DMS79 (cell line): Measurements from ENCODE around the gene C8G.

Experiments
- DNase-seq: peaks from one replicate; lab custom pipeline; 2025; lab: John Stamatoyannopoulos, UW

The C8G gene

DNA sequence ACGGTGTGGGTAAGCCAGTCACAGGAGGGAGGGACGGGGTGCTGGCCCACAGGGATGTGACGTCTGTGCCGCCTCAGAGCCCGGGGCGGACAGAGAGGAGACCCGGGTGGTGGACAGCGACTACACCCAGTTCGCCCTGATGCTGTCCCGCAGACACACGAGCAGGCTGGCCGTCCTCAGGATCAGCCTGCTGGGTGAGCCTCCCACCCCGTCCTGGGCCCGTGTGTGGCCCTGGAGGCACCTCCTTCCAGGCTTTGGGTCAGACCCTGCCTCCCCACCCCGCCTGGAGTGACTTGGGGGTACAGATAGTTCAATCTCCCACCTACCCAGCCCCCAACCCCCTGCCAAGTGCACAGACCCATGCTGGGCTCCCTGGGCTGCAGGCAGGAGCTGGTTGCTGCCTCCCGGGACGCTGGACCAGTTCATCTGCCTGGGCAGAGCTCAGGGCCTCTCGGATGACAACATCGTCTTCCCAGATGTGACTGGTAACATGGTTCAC is 8.8 kb downstream of the C8G start:
- no peak for DNase-seq

DNA sequence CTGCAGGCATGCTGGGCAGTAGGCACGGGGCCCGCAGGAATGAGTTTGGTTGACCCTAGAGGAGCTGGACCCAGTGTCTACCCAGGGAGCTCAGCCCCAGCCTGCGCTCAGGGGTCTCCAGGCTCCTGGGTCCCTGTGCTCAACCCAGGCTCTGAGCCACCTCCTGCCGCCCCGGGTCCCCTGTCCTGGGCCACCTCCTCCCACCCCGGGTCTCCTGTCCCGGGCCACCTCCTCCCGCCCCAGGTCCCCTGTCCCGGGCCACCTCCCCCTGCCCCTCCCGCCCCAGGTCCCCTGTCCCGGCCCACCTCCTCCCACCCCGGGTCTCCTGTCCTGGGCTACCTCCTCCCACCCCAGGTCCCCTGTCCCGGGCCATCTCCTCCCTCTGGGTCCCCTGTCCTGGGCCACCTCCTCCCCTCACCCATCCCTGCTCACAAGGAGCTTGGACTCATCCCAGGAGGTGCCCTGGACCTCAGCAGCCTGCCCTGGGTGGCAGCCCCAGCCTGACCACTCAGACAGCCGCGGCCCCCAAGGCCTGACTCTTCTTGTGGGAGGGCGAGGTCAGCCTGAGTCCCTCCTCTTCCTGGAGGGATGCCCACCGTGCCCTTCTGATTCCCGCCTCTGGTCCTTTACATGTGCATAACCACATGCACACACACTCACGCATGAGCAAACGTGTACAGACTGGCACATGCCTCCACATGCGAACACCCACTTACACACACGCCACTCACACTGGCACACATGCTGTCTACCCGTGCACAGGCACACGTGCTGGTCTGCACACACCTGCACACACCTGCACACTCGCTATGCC is 9.4 kb downstream of the C8G start:
- DNase-seq, result no peak

DNA sequence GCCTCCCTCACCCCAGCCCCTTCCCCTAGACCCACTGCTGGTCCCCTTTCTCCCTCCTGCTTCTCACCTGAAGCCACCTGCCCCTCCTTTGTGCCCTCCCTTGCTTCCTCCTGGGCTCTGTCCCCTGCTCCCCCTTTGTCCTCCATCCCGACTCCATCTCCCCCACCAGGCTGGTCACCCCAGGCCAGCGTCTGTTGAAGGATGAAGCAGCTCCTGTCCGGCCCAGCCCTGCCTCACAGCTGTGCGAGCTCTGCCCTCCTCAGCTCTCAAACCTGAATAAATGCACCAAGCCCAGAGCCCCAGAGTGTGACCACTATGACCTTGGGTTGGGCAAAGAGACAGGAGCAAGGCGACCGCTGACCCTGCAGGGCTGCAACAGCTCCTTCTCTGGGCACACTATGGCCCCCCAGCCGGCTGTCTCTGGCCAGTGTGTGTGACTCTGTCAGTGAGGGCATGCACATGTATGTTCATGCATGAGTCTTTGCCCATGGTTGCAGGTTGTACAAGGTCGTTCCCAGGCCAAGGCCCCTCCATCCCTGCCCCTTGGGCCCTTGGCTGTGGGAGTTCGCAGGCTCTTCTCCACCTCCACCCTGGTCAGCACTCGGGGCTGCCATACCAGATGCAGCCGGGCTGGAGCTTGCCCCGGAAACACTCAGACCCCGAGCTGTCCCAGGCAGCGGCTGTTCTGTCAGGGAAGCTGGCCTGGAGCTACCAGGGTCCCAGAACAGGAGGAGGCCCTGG is 10.3 kb downstream of the C8G start:
- no peak for DNase-seq

DNA sequence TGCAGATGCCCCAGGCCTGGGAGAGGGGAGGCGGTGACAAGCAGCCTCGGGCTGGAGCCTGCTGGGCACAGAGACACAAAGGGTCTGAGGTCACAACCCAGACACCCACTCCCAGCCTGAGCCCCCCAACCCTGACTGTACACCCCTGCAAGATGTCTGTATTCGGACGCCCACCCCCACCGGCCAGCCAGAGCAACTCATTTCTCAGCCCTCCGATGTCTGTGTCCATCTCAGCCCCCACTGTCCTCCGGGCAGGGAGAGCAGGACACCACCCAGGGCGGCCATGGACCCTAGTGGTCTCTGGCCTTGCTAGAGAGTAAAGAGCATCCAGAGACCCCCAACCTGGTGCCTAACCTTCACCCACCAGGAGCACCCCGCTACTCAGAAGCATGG is 10.9 kb downstream of the C8G start:
- no peak for DNase-seq

DNA sequence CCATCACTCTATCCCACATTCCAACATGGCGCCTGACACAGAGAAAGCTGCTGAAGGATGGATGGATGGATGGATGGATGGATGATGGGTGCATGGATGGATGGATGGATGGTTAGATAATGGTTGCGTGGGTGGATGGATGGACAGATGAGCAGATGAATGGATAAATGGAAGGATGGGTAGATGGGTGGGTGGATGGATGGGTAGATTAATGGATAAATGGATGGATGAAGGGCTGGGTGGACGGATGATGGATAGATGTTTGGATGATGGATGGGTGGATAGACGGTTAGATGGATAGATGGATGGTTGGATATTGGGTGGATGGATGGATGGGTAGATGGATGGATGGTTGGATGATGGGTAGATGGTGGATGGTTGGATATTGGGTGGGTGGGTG is 11.6 kb downstream of the C8G start:
- no peak for DNase-seq

DNA sequence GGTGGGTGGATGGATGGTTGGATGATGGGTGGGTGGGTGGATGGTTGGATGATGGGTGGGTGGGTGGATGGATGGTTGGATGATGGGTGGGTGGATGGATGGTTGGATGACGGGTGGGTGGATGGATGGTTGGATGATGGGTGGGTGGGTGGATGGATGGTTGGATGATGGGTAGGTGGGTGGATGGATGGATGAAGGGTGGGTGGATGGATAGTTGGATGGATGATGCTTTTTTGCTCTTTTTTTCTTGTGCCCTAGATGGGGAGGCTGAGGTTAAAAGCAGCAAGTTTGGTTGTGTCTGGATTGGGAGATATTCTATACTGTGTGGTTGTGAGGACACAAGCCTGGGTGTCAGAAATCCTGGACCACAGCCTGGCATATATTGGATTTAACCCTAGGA is 12.4 kb downstream of the C8G start:
- no peak for DNase-seq

DNA sequence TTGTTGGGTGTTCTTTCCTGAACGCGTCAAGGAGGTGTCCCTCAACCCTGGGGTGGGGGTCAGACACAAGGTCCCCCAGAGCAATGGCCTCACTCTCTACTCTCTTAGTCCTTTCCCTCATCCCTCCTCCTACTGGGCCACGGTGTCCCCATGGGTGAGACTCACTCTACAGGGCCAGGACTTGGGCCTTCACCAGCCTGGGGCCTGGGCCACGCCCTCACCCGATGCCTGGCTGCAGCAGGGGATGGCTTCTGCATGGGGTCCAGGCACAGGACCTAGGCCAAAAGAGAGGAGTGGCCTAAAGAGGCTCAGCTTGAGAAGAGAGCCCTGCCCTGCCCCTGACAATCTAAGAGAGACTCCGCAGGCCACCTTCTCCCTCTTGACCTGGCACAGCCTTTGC is 12.9 kb downstream of the C8G start:
- DNase-seq, result no peak

DNA sequence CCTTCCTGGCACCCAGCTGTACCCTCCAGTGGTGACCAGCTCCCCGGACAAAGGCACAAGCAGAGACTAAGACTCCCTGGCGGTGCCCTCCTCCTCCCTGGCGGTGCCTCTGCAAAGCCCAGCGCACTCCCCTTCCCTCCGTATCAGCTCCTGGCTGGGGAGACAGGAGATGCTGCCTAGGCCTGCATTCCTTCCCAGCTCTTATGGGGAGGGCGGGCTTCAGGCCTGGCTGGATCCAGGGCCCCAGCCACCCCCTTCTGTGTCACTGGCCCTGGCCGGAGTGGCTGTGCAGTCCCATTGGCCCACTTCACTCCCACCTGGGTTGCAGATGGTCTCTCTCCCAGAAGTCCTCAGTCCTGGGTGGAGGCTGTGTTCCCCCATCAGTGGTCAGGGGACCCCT is 13.4 kb downstream of the C8G start:
- no peak for DNase-seq

DNA sequence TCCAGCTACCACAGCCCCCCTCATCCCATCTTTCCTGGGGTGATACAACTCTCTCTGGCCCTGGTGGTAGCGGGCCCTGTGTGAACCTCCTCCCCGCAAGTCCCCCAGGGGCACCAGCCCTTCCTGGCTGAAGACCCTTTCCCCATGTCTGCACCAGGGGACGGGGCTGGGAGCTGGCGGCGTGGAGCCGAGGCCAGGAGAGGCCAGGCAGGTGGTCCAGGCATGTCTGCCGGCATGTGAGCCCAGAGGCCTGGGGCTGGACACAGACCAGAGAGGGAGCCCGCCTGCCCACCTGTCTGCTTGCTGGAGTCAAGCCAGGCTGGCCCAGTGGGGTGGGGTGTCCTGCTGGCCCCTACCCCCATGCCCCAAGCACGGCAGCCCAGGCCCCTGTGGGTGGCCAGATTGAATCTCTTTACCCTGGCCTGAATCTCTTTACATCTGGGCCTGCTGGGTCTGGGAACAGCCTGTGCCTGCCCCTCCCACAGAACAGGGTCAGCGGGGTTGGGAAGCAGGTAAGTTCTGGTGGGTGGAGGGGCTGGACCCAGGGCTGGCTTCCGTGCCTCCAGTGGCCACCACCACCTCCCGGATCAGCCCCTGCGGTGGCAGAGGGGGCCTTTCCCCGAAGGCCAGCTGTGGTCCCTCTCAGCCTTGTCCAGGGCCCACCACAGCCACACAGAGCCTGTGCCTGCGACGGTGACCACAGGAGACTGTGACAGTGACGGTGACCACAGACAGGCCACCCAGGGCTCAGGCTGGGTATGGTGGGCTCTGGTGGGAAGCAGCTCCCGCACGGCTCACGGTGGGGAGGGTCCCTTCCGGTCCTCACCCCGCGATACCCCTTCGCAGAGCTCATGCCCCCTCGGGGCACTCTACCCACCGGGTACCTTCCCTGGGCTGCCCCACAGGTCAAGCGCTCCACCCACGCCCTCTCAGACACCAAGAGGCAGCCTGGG is 14.1 kb downstream of the C8G start:
- no peak for DNase-seq

DNA sequence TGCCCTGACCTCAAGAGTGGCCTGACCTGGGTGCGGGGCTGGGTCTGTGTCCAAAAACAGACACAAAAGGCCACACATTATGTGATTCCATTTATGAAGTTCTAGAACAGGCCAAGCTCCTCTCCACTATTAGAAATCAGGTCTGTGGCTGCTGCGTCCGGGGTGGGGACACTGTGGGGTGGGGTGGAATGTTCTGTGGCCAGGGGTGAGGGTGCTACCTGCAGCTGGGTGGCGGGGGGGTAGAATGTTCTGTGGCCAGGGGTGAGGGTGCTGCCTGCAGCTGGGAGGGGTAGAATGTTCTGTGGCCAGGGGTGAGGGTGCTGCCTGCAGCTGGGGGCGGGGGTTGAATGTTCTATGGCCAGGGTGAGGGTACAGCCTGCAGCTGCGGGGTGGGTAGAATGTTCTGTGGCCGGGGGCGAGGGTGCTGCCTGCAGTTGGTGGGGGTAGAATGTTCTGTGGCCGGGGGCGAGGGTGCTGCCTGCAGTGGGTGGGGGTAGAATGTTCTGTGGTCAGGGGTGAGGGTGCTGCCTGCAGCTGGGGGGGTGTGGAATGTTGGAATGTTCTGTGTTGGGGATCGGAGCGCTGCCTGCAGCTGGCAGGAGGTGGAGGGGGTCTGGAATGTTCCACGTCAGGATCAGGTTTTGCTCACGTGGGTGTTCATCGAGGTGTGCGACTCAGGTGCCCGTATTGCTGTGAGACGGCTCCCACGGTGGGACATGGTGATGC is 15.3 kb downstream of the C8G start:
- DNase-seq, result no peak

DNA sequence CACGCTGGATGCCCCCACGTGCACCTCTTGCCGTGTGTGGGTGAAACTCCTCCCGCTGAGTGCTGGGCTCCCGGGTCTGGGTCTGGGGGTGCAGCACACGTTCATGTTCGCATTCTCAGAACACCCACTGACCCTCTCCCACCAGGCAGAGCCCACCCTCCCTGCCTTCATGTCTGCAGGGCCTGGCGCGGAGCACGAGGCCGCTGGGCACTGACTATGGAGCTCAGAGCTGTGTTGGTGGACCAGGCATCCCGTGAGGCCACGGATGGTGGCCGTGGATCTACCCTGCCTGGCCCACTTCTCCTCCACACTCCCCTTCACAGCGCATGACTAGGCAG is 15.9 kb downstream of the C8G start:
- no peak for DNase-seq

DNA sequence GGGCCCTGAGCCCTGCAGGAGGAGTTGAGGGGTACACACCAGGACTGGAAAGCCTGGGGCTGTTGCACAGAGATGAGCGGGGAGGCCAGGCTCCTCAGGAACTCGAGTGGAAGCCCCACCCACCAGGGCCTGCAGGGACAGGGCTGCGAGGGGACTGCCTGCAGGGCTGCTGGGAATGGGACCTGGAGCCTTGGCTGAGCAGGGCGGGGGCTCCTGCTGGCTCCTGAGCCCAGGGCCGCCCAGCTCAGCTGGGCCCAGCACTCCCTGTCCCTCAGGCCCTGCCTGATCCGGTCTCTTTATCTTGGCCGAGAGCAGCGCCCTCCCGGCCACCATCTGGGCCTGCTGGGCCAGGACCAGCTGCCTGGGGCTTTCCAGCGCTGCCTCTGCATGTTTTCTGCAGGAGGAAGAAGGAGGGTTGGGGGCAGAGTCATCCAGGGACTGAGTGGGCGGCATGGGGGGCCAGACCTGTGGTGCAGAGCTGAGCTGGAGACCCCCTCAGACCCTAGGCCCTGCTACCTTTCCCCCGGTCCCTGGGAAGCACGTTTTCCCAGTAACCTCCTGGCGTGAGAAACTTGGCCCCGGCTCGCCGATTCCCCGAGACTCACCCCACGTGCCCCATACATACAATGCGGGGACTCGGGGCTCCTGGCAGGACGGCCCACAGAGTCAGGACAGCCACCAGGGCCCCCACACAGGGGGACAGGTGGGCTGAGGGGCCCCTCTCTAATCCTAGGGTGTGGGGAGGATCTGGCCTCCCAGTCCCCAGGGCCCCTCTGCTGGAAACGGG is 16.4 kb downstream of the C8G start:
- no peak for DNase-seq

DNA sequence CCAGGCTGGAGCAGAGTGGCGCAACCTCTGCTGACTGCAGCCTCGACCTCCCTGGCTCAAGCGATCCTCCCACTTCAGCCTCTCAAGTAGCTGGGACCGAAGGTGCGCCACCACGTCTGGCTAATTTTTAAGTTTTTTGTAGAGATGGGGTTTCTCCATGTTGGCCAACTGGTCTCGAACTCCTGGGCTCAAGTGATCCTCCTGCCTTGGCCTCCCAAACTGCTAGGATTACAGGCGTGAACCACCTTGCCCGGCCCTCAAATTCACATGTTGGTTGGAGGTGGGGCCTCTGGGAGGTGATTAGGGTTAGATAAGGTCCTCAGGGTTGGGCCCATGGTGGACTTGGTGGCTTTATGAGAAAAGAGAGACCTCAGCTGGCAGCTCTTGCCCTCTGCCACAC is 17.1 kb downstream of the C8G start:
- DNase-seq, result no peak

DNA sequence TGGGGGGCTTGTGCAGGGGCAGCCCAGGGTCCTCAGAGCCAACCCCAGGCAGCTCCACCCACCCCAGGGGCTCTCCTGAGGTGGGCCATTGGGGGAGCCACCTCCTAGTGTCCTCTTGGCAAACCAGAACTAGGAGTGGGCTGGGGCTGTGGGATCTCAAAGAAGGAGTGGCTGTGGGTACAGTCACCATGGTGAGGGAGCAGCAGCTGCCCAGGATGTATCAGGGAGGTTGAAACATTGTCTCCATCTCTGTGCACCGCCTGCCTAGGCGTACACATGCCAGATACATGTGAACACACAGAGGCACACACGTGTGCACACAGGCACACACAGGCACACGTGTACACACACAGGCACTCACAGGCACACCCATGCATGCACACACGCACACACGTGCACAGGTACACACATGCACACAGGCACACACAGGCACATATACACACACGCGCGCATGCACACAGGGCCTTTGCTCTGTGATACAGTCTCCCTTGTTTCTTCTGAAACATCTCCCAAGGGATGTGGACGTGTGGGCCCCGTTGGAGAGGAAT is 17.7 kb downstream of the C8G start:
- DNase-seq, result no peak

DNA sequence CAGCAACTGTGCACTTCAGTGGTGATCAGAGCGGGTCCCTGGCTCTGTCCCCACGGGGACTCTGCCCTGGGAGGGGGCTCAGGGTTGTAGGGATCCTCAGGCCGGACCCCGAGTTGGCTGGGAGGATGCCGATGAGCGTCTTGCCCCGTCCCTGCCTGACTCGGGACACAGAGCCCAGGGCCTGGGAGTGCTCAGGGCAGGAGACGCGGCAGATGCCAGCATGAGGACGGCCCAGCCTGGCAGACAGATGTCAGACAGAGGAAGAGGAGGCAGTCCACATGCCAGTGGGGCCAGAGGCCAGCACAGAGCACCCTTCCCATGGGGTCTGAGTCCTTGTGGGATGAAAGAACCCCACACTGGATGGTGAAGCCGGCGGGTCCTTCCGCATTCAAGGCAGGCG is 18.3 kb downstream of the C8G start:
- DNase-seq, result no peak

DNA sequence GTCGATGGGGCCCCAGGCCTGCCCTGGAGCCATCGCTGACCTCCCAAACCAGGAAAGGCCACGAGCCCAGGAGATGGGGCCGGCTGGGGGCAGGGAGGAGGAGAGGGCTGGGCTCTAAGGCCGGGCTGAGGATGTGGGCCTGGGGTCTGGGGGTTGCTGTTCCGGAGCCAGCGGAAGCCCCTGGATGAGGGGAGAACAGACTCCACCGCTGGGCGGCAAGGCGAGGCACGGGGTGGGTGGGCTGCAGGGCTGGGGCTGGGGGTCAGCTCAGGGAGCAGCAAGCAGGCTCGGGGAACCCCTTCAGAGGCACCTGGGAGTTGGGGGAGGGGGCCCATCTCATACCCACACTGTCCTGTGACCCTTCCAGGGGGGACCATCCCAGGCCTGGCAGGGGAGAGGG is 18.7 kb downstream of the C8G start:
- no peak for DNase-seq

DNA sequence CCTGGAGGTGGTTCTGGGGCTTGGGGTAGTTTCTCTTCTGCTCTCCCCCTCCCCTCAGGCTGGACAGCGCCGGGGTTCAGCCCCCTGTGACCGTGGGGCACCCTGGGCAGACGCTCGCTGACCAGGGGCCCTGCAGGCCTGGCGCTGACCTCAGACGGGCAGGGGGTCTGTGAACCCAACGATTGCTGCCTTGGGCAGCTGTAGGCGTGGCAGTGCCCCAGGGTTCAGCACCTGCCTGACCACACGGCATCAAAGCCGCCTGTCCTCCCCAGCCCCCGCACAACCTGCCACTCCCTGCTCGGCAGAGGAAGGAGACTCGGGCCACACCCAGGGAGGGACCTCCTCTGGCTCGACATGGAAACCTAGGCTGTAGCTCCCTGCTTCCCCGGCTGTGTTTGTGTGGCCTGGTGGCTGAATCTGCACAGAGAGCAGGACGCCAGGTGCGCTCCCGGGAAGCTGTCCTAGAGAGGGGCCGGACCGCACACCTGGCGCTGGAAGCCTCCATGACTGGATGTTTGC is 19.2 kb downstream of the C8G start:
- DNase-seq, result no peak

DNA sequence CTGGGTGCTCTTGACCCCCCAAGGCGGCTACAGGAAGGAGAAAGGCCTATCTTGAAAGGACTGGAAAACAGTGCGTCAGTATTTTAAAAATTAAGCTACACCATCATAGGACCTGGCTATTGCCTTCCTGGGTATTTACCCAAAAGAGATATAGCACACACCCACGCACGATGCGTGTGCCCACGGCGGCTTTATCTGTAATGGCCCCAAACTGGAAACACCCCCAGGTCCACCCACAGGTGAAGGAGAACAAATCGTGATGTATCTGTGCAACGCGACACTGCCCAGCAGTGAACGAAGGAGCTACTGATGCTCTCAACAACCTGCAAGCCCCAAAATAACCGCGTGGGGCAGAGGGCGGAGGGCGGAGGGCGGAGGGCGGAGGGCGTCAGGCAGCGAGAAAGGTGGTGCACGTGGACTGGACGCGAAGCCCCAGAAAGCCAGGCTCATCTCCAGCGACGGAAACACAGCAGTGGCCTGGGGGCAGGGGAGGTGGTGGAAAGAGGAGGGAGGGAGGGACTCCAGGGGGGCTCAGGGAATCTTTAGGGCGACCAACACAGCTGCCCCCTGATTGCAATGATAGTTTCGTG is 19.9 kb downstream of the C8G start:
- DNase-seq, result no peak

DNA sequence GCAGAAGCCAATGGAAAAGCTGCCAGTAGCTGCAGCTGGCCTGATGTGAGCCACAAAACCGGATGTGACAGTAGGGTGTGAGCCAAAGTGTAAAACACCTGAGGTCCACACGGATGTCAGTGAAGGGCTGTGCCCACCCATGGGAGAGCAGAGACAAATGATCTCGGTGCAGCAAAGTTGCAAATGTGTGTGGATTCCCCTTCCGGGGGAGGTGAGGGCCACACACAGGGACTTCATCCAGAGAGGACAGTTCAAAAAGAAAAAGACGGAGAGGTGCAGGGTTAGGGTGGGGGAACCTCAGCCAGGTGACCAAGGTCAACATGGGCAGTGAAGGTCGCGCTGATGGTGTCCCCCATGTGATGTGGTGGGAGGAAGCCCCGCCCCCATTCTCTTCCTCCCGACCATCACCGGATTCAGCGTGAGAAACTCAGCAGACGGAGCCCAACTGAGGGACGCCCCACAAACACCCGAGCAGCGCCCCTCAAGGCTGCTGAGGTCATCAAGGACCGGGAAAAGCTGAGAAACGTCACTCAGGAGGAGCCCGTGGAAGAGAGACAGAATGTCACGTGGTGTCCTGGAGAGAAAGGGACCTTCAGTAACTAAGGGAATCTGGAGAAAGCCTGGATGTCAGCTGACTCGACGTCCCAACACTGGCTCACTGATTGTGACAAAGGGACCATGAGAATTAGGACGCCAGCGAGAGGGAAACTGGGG is 20.9 kb downstream of the C8G start:
- no peak for DNase-seq
